Left colon (tissue), 2 donors: ENCODE data around the gene RITA1. TPM values are rescaled to one million over a fixed set of nuclear protein-coding genes. Genes with fewer than 3 reads are reported as not detected.
"Not testable (repeated sequence)": the region's sequence is repeated elsewhere in the genome, so short reads cannot be mapped to it uniquely, and the experiment has no call there.

Source experiments
- ATAC-seq: fragments of 200-7000 bp; cut with Tn5 transposase; one replicate; pipeline ENCODE4 v1.9.1; 2020; ENCODE audit warnings: mild to moderate bottlenecking, moderate library complexity
- DNase-seq, 2 donors: peaks; one replicate each; pipeline ENCODE4 v3.0.0-alpha.2; 2020
- intact Hi-C, 2 donors: fragments of 100-400 bp; cut with DNase I in 1 of 2; cut with micrococcal nuclease in 1 of 2; formaldehyde crosslinking; loops; one replicate each; pipeline versions ENCODE4 v1.11.2 to v1.14.0; 2022; cut with DNase I, micrococcal nuclease
- long read RNA-seq: library from polyadenylated mRNA; unstranded; transcript quantifications from one replicate; pipeline ENCODE4 v2.0.0, GENCODE V29; 2021
- total RNA-seq, 2 donors: library from RNA; stranded (reverse); fragmentation: NEBNext Ultra II Directional; extraction: Animal tissue kit (Norgen Biotek cat#: 25700); gene quantifications; one replicate each; pipeline ENCODE4 v1.2.1, GENCODE V29; 2021
- donor health status: DM: no; HTN: no; CAD: no.
- donor health status: DM: yes; HTN: yes; CAD: no.

RITA1 gene, protein sequence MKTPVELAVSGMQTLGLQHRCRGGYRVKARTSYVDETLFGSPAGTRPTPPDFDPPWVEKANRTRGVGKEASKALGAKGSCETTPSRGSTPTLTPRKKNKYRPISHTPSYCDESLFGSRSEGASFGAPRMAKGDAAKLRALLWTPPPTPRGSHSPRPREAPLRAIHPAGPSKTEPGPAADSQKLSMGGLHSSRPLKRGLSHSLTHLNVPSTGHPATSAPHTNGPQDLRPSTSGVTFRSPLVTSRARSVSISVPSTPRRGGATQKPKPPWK
- 10 to 100 TPM; 17.4 to 18.0 TPM for total RNA-seq
- long read RNA-seq, transcript RITA1-201 (4 exons, 2,053 nt) = major isoform, 28 of 42 reads
- long read RNA-seq, partial matches to known transcripts = 11 of 42 reads
- long read RNA-seq, other reads (novel, unspliced or antisense) = 0 of 42 reads

GRCh38 chr12:113185180-113186032 lies at the start of gene RITA1, which contains the start of gene DDX54:
RITA1 (plus strand) TSS chr12:113185721; CDS start chr12:113186747, 1,026 bp downstream.
DDX54 (minus strand) TSS chr12:113185478; CDS start chr12:113185451, 27 bp downstream.
- DNase-seq = peak; percentile 78 to 86
- peak; percentile 80 for ATAC-seq
- intact Hi-C loops = no loop called here

- intact Hi-C loops = no loop called here
- ATAC-seq = peak; percentile 45
Measured at GRCh38 chr12:113136128-113136989, 49.2 kb upstream of the RITA1 start.

DNA sequence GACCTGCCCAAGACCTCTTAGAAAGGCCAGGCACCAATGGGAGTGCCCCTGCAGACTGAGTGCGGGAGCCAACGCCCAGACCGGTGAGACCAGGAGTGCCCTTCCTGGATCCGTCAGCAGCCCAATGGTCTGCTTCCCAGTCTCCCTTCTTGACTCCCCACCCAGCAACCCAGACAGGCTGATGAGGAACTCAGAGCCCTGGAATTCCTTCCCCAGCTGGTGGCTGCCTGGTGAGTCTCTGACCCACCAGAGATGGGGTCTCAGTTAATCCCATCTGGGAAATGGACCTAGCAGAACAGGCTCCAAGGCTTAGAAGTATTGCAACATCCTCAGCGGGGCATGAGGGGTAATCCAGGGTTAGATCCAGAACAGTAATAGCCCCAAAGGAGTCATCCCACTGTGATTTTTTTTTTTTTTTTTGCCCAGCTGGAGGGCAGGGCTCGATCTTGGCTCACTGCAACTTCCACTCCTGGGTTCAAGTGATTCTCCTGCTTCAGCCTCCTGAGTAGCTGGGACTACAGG lies 48.5 kb upstream of the RITA1 start:
- peak; percentile 84 to 91 for DNase-seq
- intact Hi-C loops = no loop called here
- ATAC-seq = peak; percentile 83

More at GRCh38 chr12:113136128-113136989, 49.2 kb upstream of the RITA1 start:
- peak; percentile 56 to 72 for DNase-seq

- intact Hi-C loops = no loop called here
- ATAC-seq = no peak
- DNase-seq = peak in 1 of 2 donors; percentile 2
Measured at GRCh38 chr12:113137861-113138783, 47.4 kb upstream of the RITA1 start.

GRCh38 chr12:113138826-113139225 lies 46.7 kb upstream of the RITA1 start:
- DNase-seq = peak in 1 of 2 donors; percentile 19
- ATAC-seq = no peak
- intact Hi-C loops = no loop called here

DNA sequence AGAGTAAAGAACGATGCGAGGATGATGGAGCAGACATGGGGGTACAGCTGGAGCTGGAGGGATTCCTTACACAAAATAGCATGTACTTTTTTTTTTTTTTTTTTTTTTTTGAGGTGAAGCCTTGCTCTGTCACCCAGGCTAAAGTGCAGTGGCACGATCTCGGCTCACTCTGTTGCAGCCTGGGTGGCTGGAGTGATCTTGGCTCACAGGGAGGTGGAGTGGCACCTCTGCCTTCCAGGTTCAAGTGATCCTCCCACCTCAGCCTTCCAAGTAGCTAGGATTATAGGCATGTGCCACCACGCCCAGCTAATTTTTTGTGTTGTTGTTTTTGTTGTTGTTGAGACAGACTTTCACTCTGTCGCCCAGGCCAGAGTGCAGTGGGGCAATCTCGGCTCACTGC lies 44.8 kb upstream of the RITA1 start:
- ATAC-seq (no peak), DNase-seq (peak in 1 of 2 donors; percentile 20)
- intact Hi-C loops = no loop called here

- ATAC-seq, intact Hi-C loops: not testable (repeated sequence)
- peak in 1 of 2 donors; percentile 11 for DNase-seq
Measured at GRCh38 chr12:113141716-113142115, 43.8 kb upstream of the RITA1 start.

- ATAC-seq = peak; percentile 84
- intact Hi-C loops = no loop called here
- peak; percentile 66 to 83 for DNase-seq
Measured at GRCh38 chr12:113142173-113142885, 43.2 kb upstream of the RITA1 start.

GRCh38 chr12:113142886-113143332 lies 42.6 kb upstream of the RITA1 start:
- DNase-seq = no peak
- ATAC-seq = peak; percentile 44
- intact Hi-C loops = no loop called here

DNA sequence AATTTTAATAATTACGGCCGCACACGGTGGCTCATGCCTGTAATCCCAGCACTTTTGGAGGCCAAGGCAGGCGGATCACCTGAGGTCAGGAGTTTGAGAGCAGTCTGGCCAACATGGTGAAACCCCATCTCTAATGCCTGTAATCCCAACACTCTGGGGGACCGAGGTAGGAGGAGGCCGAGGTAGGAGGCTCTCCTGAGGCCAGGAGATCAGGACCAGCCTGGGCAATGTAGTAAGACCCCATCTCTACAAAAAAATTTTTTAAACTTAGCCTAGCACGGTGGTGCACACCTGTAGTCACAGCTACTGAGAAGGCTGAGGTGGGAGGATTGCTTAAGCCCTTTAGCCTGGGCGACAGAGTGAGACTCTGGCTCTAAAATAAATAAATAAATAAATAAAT lies 41.6 kb upstream of the RITA1 start:
- intact Hi-C loops = no loop called here
- ATAC-seq = no peak
- no peak for DNase-seq

- ATAC-seq = no peak
- no peak for DNase-seq
Measured at GRCh38 chr12:113144806-113145205, 40.7 kb upstream of the RITA1 start.

DNA sequence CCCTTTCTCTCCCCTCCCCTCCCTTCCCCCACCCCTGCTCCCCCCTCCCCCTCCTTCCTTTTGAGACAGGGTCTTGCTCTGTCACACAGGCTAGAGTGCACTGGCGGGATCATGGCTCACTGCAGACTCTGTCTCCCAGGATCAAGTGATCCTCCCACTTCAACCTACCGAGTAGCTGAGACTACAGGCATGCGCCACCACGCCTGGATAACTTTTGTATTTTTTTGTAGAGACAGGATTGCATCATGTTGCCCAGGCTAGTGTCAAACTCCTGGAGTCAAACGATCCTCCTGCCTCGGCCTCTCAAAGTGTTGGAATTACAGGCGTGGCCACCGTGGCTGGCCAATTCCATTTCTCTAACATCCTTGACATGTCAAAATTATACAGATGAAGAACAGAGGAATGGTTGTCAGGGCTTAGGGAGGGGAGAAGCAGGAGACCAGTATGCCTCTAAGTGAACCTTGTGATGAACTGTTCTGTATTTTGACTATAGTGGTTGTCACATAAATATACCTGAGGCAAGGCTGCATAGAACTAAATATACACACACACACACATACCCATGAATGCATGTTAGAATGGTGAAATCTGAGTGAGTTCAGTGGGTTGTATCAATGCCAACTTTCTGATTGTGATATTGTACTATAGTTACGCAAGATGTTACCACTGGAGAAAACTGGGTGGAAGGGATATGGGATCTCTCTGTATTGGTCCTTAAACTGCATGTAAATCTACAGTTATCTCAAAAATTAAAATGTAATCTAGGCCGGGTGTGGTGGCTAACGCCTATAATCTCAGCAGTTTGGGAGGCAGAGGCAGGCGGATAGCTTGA lies 39.6 kb upstream of the RITA1 start:
- intact Hi-C loops = no loop called here
- no peak for ATAC-seq
- DNase-seq = no peak

More at GRCh38 chr12:113144806-113145205, 40.7 kb upstream of the RITA1 start:
- intact Hi-C loops = no loop called here

GRCh38 chr12:113146999-113147398 lies 38.5 kb upstream of the RITA1 start:
- intact Hi-C loops = no loop called here
- DNase-seq (no peak), ATAC-seq (no peak)

- ATAC-seq = peak; percentile 72
- intact Hi-C loops = loop anchor here in 1 of 2 donors (10.0 kb wide), 1 partner anchor 95 kb away; the partner anchor contains the start of gene DTX1
Measured at GRCh38 chr12:113149361-113150150, 36.0 kb upstream of the RITA1 start, which contains the start of gene CFAP73. CFAP73 (plus strand) TSS chr12:113149724; CDS start chr12:113149858, 134 bp downstream.

DNA sequence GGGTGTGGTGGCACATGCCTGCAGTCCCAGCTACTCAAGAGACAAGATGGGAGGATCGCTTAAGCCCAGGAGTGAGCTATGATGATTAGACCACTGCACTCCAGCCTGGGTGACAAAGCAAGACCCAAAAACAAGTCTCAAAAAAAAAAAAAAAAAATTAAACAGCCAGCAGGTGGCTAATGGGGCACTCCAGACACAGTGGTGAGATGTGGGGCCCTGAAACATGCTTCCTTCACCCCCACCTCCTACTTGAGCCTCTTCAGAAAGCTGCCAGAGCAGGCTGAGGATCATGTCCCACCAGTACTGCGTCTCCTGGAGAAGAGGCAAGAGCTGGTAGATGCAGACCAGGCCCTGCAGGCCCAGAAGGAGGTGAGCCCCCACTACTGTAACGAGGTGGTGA lies 33.9 kb upstream of the RITA1 start:
- ATAC-seq = no peak
- no peak for DNase-seq
- intact Hi-C loops = loop anchor here in 1 of 2 donors (10.0 kb wide), 1 partner anchor 97 kb away; the partner anchor contains the start of gene DTX1

More at GRCh38 chr12:113149361-113150150, 36.0 kb upstream of the RITA1 start, which contains the start of gene CFAP73:
- DNase-seq = peak; percentile 73 to 77
